HG03354 (cell line): ENCODE data around the gene KCNAB1.

ENCODE experiments used
- ATAC-seq: cut with Tn5 transposase; IDR thresholded peaks from one replicate; pipeline ENCODE4 v1.9.1; 2021; ENCODE audit warnings: mild to moderate bottlenecking; ENCODE audit not compliant: unreplicated experiment, poor library complexity, severe bottlenecking

The KCNAB1 gene

DNA sequence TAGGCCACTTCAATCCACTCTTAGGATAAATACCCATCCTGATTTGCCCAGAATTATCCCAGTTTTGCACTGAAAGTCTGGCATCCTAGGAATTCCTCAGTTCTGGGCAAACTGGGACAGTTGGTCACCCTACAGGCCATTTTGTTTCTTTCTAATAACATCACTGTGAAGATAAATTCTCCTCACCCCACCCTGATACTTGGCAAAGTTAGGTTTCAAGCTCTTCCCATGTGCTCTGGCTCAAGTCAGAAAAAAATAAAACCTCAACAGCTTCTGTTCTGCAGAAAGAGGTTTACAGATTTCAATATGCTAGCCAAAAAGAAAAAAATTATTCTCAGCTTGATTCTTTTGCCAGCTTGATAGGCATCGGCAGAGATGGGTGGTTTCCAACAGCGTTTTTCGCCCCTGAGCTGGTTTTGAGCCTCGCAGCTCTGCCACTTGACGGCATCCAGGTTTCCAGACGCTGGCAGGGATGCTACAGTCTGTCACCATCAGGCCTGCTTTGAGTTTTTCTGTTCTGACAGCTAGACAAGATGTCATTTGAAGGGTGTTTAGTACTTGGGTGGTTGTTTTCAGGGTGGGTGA is 263.2 kb downstream of the KCNAB1 start:
- ATAC-seq = no peak

- ATAC-seq = peak; percentile 82
Observed at GRCh38 chr3:156388497-156389448, 268.4 kb downstream of the KCNAB1 start.

DNA sequence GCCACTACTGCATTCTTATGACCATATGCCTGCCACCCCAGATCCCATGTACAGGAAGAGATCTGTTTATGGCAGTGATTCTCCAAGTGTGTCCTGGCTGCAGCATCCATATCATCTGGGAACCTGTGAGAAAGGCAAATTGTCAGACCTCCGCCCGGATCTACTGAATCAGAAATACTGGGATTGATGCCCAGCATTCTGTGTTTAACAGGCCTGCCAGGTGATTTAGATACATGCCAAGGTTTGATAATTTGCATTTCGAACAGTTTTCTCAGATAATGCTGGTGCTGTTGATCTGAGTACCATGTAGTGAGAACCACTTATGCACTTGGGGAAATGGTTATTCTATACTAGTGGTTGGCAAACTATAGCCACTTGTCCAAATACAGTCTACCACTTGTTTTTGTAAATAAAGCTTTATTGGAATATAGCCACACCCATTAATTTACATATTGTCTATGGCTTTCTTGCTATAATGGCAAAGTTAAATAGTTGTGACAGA is 269.1 kb downstream of the KCNAB1 start:
- ATAC-seq = no peak

DNA sequence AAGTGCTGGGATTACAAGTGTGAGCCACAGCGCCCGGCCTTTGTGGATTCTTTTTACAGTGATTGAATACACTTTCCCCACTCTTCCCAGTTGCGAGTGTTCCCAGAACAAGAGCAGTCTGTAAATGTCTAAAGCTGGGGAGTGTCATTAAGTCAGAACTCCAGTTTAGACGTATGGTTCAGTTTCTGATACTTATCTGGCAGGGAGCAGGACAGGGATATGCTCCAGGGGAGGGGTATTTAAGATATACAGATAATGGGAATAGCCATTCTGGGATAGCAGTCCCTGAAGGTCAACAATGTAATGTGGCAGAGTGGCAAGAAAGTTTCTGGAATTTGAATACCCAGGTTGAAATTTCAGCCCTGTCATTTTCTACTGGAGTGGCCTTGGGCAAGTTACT is 270.5 kb downstream of the KCNAB1 start:
- no peak for ATAC-seq

DNA sequence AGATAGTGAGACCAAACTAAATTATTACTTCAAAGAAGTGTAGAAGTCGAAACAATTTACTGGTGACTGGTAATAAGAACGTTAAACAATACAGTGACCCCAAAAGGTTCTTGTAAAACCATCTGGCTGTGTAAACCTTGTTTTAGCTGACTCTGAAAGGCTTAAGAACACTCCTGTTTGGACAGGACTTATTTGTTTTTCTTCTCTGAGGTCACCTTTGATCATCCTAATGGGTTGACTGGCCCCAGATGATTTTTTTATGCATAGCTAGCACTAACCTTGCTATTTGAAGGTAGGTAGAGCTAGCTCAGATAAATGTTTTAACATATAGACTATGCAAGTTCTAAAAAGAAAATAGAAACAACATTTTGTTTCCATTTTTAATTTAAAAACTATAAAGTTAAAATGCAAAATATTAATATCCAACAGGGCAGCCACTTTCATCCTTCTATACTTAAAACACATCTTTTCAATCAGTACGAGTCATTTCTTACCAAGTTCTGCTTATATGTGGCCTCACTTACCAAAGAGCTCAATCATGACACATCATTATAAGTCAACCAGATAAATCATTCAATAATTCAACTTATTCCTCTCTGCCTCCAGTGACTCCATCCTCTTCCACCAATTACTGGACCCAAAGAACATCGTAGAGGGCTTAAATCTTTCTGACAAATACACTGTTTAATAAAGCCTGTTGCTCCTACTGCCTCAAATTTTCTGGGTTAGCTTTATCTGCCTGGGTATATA is 275.8 kb downstream of the KCNAB1 start:
- no peak for ATAC-seq

DNA sequence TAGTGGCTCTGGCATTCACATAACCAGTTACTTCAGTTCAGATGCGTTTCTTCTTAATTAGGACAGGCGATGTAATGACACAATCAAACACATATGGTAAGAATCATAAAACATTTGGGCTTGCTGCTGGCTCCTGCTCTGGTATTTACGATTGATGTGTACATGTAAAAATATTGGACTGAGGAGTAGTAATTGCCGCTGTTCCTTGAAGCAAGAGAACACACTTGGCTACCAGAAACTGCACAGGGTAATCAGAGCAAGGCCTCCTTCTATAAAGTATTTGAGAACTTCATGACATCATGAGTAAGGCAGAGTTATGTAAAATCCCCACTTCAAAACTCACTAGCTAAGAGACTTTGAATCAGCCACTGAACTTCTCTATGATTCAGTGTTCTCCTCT is 276.5 kb downstream of the KCNAB1 start:
- ATAC-seq = no peak

GRCh38 chr3:156397534-156397933 is 277.2 kb downstream of the KCNAB1 start:
- no peak for ATAC-seq

DNA sequence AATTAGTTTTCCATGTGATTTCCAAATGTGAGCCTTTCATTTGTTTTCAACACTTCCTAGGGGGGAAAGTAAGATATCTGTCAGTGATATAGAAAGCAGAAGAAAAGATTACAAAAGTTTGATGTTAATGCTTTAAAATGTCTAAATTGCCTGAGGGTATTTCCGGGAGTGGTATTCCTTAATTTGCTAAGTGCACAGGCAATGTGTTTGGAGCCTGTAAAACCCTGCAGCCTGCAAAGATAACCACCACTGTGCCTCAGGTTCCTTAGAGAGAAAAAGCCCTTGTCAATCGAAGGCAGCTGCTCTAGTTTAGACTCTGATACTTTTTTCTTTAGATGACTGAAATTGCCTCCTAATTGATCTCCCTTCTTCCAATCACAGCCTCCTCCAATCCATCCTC is 279.7 kb downstream of the KCNAB1 start:
- no peak for ATAC-seq

- ATAC-seq = no peak
Observed at GRCh38 chr3:156400735-156401134, 280.4 kb downstream of the KCNAB1 start.

- ATAC-seq = no peak
Observed at GRCh38 chr3:156404217-156404616, 283.8 kb downstream of the KCNAB1 start.

DNA sequence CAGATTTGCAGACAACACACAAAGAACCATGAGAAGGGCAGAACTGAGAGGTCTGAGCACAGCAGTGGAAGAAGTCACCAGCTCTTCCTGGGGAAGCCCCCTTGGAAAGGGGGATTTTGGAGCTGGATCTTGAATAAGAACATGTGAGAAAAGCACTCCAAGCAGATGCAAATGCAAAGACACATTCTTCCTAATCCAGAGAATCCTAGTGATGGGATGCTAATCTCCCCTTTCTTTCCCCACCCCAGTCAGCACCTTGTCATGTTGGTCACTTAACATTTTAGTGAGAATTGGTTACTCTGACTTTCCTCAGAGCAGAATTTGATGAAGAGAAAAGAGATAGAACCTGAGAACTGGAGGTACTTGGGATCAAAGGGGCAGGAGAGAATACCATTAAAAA is 286.0 kb downstream of the KCNAB1 start:
- ATAC-seq = no peak

GRCh38 chr3:156407617-156408225 is 287.3 kb downstream of the KCNAB1 start:
- ATAC-seq = no peak

DNA sequence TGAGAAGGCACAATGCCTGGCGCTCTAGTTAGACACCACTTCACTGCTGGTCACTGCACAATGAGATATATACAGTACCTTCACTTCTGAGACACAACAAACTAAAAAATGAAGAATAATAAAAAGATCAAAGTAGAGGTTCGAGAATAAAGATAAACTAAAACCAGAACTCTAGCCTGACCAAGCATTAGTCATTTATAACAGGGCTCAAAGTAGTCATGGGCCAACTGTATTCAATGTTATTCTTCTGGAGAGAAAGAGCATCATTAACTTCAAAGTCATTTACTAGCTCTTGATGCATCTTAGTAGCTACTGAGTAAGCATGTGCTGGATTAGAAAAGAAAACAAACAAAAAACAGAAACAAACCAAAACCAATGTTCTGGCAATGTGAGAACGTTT is 289.3 kb downstream of the KCNAB1 start:
- ATAC-seq = no peak

GRCh38 chr3:156412600-156412999 is 292.2 kb downstream of the KCNAB1 start:
- no peak for ATAC-seq

- ATAC-seq = no peak
Observed at GRCh38 chr3:156413293-156413892, 293.0 kb downstream of the KCNAB1 start.

DNA sequence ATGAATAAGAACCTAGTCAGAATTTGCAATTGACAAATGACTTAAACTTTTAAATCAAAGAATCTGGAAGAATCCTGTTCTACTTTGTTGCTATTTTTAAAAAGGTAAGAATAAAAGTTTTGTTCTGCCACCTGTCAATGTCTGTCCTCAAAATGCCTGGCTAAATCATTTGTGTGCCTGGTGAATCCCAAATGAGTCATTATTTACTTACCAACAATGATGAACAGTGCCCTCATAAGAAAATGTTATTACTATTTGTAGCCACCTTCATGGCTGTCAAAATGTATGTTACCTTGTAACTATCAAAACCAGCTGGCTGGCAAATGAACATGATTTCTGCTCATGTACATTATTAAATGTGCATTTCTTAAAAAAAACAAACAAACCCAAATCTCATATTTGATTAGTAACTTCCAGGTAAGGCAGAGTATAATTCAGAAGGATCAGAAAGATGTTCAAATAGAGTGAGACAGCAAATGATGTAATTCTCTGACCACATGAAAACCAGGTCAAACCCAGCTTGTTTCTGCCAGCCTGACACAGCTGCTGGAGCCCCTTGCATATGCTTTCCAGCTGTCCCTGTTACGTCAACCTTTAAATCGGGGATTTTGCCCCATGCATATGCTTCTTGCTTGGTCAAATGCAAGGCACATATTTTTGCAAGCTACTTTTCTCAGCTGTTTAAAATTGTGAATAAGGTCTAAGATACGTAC is 296.6 kb downstream of the KCNAB1 start:
- peak; percentile 46 for ATAC-seq

DNA sequence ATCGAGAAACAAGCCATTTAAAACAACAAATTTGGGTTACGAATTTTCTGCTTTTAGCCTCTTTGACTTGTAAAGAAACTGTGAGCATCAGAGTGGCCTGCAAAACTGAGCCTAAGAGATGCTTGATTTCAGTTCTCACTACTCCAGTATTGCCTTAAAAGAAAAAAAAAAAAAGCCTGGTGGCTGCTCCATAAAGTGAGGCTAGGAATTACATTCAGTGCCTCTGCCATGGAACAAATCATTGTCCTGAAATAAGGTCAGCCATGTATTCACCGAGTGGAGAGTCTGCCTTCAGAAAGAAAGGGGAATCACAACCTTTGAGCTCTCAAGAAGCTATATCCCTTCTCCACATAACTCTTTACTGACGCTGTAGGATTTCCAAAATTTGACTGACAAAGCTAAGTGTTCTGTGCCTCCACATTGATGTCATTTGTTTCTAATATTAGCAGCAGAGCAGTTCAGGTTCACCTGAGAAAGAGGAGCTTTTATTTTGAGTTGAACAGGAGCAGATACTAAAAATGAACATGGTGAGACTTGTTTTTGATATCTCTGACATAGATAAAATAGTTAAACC is 297.3 kb downstream of the KCNAB1 start:
- ATAC-seq = no peak

GRCh38 chr3:156418428-156418827 is 298.1 kb downstream of the KCNAB1 start:
- no peak for ATAC-seq

DNA sequence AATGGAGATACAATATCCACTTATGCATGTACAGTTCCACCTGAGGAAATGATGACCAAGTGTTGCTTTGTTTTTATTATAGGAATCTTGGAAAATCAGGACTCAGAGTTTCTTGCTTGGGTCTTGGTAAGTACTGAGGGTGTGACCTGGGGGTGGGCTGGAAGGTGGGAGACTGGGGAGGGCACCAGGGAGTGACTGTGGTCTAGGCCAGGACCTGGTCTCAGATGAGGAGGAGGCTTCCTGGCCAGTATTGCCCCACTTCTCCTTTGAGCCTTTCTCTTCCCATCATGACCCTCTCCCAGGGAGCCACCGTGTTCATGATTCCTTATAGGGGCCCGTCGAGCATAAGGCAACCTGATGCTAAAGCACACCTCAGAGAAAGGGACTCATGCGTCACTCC is 301.2 kb downstream of the KCNAB1 start:
- no peak for ATAC-seq
